Myocyte (in vitro differentiated cells): ENCODE measurements around the gene ADAM11. TPM values are rescaled to one million over a fixed set of nuclear protein-coding genes. Genes with fewer than 3 reads are reported as not detected.
"Not testable (repeated sequence)": the region's sequence is repeated elsewhere in the genome, so short reads cannot be mapped to it uniquely, and the experiment has no call there.

Experiments
- DNase-seq: peaks from one replicate; pipeline ENCODE4 v3.0.0-alpha.2; 2012; ENCODE audit warnings: low read depth
- polyA plus RNA-seq: library from polyadenylated mRNA; unstranded; fragments of >200 nt; gene quantifications from one replicate; pipeline ENCODE4 v1.2.1, GENCODE V29; 2012; ENCODE audit warnings: missing spikeins
- total RNA-seq: library from RNA; depleted of rRNA; stranded (reverse); fragments of >200 nt; gene quantifications from 2 replicates; pipeline ENCODE4 v1.2.3, GENCODE V29; 2014

Gene ADAM11
- total RNA-seq = 0.16 and 0.31 TPM in 2 replicates
- 0.23 TPM for polyA plus RNA-seq

DNA sequence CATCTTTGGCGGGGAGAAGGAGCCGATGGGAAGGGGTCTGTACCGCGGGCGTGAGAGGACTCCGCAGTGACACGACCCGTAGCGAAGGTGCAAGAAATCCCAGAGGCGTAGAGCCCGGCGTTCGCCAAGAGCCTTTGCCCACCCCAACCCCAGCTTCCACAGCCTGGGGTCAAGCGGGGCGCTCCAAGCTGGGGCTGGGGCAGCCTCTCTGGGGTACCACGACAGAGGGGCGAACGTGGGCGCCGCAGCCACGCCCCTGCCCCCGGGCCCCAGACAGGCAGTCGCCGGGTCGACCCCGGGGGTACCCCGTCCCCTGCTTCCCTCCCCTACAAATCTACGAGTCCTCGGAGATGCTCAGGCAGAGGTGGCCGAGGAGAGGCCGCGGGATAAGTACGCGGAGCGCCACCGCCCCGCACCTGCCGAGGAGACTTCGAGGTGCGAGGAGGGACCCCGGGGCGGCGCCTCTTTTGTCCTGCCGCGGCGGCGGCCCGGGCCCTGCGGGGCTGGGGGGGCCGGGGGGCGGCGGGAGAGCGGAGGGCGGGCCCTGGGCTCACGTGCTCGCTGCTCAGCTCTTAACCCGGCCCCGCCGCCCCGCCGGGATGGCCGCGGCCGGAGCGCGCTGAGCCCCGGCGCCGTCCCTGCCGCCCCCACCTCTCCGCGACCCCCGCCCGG, at the start of gene ADAM11:
Gene ADAM11, plus strand, starts transcription at position 575 of the 672 bp plus-strand sequence. CDS start 212 bp downstream, outside the sequence.
- DNase-seq = no peak

DNA sequence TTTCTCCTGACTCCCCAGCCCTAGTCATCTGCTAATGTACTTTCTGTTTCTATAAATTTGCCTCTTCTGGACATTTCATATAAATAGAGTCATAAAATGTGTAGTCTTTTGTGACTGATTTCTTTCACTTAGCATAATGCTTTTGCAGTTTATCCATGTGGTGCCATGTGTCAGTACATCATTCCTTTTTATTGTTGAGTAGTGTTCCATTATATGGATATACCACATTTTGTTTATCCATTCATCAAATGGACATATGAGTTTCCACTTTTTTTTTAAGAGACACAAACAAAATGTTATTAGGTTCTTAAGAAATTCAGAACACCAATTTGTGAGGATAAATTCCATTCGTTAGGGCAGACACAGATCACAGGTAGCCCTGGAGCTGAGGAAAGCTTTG, 39.3 kb upstream of the ADAM11 start:
- no peak for DNase-seq

DNA sequence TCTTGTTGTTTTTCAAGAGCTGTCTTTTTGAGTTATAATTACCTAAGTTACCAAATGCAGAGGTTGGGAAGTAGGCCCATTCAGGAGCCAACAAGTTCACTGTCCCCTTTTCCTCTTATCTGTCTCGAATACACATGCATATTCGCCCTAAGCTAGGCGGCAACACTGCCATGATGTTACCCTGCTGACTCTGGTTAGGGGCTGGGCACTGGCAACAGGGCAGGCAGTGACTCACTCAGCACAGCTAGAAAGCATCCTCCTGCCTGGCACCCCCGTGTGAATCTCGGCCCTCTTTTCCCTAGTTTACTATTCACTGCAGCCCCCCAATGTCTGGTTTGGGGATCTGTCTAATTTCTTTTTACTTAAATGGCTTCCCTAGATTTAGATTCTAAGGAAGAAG, 36.5 kb upstream of the ADAM11 start:
- DNase-seq = peak; percentile 67

- not testable (repeated sequence) for DNase-seq
Measured at GRCh38 chr17:44726121-44726520, 32.7 kb upstream of the ADAM11 start.

DNA sequence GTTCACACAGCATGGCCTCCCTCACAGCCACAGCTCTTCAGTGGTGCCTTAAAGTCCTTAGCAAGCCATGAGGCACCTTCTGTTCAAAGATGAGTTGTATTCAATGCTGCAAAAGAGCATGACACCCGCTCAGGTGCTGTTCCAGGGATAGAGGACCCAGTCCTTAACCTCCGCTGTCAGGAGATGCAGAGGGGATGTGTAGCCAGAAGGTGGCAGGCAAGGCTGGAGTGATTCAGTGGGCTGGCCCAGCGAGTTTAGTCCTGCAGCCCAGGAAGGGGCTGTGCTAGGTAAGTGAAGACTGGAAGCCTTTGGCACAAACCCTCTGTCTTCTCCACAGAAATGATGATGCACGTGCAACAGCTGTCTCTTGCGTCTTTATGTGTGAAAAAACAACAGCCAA, 25.0 kb upstream of the ADAM11 start:
- DNase-seq = no peak

DNA sequence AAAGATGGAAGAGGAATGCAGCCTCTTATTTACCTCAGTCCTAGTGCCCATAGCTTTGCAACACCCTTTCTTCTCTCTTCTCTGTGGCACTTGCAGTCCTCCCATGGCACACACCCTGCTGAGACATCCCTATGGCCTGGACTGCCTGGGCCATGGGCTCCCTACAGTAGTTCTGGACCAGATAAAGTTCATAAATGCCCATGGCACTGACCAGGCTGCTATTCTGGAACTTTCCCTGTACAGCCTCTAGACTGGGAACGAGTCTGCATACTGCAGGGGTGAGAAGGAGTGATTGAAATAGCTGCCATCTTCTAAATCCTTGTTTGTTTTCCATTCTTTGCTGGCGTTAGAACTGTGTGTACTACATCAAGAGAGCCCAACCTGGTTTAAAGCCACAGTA, 24.5 kb upstream of the ADAM11 start:
- DNase-seq = no peak

DNA sequence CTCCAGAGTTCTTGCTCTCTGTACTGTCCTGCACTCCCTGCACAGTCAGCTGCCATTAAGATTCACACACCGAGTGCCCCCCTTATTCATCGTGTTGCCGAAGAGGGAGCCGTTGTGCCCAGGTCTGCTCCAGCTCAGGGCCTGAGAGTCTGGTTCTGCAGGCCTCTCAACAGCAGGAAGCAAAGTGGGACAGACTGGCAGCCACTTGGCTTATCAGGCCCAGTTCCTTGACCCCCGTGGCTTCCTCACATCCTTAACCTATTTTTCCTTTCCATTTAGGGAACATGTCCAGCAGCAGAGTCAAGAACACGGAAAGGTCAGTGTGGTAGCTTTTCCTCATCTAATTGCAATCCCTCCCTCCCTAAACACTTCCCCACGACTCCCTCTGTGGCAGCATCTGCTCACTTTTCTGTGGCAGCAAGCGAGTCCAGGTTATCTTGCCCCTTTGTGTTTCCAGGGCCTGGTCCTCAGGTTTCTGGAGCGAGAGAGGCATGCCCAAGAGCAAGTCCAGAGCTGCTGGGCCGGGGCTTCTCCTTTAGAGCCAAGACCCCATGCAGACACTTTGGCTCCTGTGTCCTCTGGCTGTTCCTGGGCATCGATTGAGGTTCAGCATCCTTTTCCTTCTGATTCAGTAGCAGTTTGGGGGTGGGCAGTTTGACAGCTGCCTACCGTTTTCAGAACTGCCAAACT, 22.1 kb upstream of the ADAM11 start:
- no peak for DNase-seq

- no peak for DNase-seq
Measured at GRCh38 chr17:44738214-44738906, 20.4 kb upstream of the ADAM11 start.

GRCh38 chr17:44741316-44741715, 17.5 kb upstream of the ADAM11 start:
- no peak for DNase-seq

GRCh38 chr17:44745301-44745700, 13.5 kb upstream of the ADAM11 start:
- no peak for DNase-seq

GRCh38 chr17:44745738-44746137, 13.1 kb upstream of the ADAM11 start:
- not testable (repeated sequence) for DNase-seq

- no peak for DNase-seq
Measured at GRCh38 chr17:44747566-44747965, 11.2 kb upstream of the ADAM11 start.

GRCh38 chr17:44749076-44749979, 9.5 kb upstream of the ADAM11 start:
- no peak for DNase-seq

DNA sequence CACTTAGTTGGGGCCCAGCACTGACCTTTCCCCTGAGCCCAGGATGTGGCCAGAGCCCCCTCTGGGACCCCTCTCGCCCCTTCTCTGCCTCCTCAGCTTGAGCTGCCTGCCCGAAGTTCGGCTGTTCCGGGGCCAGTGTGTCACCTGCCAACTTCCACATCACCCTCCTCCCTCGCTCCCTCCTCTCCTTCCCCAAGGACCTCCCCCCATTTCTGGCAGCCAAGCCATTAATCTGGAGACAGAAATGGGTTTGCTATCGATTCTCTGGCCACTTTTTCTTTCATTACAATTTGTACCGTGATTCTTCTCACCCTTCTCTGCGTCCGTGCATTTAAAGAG, 8.8 kb upstream of the ADAM11 start:
- no peak for DNase-seq

DNA sequence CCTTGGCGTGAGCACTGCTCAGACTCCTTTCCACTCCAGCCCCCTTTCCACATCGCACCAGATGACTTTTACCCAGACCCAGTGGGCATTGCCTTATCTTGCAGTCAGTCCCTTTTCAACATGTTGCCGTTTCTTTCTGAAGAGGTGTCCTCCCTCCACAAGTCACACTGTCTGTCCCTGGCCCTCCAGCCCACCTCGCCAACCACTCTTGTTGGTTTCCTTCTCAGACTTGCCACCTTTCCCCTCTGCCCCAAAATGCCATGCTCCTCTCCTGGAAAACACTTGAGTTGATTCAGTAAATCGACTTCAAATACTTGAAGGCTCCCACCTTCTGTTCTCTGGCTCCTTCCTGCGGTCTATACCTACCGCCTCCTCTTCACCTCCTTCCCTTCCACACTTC, 7.5 kb upstream of the ADAM11 start:
- no peak for DNase-seq

DNA sequence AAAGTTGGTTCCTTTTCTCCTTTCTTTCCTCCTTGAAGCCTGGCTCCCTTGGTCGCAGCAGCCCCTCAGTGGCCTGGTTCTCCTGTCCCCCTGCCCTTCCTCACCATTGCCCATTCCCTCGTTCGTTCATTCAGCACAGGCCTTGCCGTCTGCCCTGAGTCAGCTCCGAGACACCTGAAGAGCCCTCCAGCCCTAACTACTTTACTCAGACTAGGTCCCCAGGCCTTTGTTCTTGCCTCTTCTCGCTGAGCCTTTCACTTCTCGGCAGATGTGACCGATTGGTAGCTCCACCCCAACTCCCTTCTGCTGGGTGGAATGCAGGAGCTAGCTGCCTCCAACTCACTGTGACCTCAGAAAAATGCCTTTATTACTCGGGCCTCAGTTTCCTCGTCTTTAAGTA, 7.0 kb upstream of the ADAM11 start:
- no peak for DNase-seq

GRCh38 chr17:44752953-44753861, 5.6 kb upstream of the ADAM11 start:
- DNase-seq = no peak

DNA sequence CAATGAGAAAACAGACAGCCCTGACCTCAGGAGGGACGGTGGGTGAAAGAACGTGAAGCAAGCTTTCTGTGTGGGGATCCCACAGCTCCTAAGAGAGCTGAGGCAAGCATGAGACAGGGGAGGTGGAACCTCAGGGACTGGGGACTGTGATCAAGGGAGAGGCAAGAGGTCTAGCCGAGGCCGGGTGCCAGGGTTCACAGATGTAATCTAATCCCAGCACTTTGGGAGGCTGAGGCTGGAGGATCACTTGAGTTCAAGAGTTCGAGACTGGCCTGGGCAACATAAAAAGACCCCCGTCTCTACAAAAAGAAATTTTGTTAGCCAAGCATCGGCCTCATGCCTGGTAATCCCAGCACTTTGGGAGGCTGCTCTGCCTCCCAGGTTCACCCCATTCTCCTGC, 4.5 kb upstream of the ADAM11 start:
- DNase-seq = no peak

DNA sequence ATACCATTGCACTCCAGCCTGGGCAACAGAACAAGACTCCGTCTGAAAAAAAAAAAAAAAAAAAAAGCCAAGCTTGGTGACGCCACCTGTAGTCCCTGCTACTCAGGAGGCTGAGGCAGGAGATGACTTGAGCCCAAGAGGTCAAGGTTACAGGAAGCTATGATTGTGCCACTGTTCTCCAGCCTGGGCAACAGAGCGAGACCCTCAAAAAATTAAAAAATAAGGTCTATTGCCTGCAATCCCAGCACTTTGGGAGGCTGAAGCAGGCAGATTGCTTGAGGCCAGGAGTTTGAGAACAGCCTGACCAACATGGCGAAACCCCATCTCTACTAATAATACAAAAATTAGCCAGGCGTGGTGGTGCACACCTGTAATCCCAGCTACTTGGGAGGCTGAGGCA, 3.6 kb upstream of the ADAM11 start:
- not testable (repeated sequence) for DNase-seq
